MM.1S (cell line): Measurements from ENCODE around the gene CFAP46.

Experiments
- DNase-seq: peaks from one replicate; pipeline ENCODE4 v3.0.0-alpha.2; 2015
- H2AFZ ChIP-seq: fragments of 300-600 bp; sonication (generic); 2 replicates; pipeline ENCODE4 v1.6.0; 2016; ENCODE audit warnings: antibody characterized with exemption, low read length
- H3F3A ChIP-seq: fragments of 300-600 bp; sonication (generic); 2 replicates; pipeline ENCODE4 v1.6.1; 2016; ENCODE audit warnings: mild to moderate bottlenecking, antibody characterized with exemption, low read length, moderate library complexity, mixed read lengths; ENCODE audit not compliant: insufficient read depth
- H3K27ac ChIP-seq: fragments of 300-600 bp; sonication (generic); 2 replicates; pipeline ENCODE4 v1.5.1; 2016; ENCODE audit warnings: mild to moderate bottlenecking, low read length
- H3K27me3 ChIP-seq: fragments of 300-600 bp; sonication (generic); replicated peaks from 2 replicates; pipeline ENCODE4 v1.6.0; 2016; ENCODE audit warnings: low read length; ENCODE audit not compliant: insufficient read depth
- H3K36me3 ChIP-seq: fragments of 300-600 bp; sonication (generic); replicated peaks from 2 replicates; pipeline ENCODE4 v1.6.1; 2016; ENCODE audit warnings: mild to moderate bottlenecking, low read length, mixed read lengths; ENCODE audit not compliant: insufficient read depth
- H3K4me1 ChIP-seq: fragments of 300-600 bp; sonication (generic); 2 replicates; pipeline ENCODE4 v1.6.1; 2016; ENCODE audit warnings: low read length, mixed read lengths
- H3K4me2 ChIP-seq: fragments of 300-600 bp; sonication (generic); 2 replicates; pipeline ENCODE4 v1.6.0; 2016; ENCODE audit warnings: low read depth, low read length
- H3K4me3 ChIP-seq: fragments of 300-600 bp; sonication (generic); 2 replicates; pipeline ENCODE4 v1.5.1; 2016; ENCODE audit warnings: low read length, mixed read lengths
- H3K79me2 ChIP-seq: fragments of 300-600 bp; sonication (generic); 2 replicates; pipeline ENCODE4 v1.6.1; 2016; ENCODE audit warnings: mixed run types, low read length, mixed read lengths
- H3K9ac ChIP-seq: fragments of 300-600 bp; sonication (generic); 2 replicates; pipeline ENCODE4 v1.6.1; 2016; ENCODE audit warnings: low read length, mixed read lengths
- H3K9me2 ChIP-seq: fragments of 300-600 bp; sonication (generic); replicated peaks from 2 replicates; pipeline ENCODE4 v1.6.1; 2016; ENCODE audit warnings: mild to moderate bottlenecking, low read length, mixed read lengths; ENCODE audit not compliant: insufficient read depth
- H3K9me3 ChIP-seq: fragments of 300-600 bp; sonication (generic); replicated peaks from 2 replicates; pipeline ENCODE4 v1.6.1; 2016; ENCODE audit warnings: mild to moderate bottlenecking, low read length, mixed read lengths; ENCODE audit not compliant: insufficient read depth
- H4K20me1 ChIP-seq: fragments of 300-600 bp; sonication (generic); 2 replicates; pipeline ENCODE4 v1.6.1; 2016; ENCODE audit warnings: mild to moderate bottlenecking, low read length, moderate library complexity, mixed read lengths; ENCODE audit not compliant: insufficient read depth
- EZH2 ChIP-seq: fragments of 300-600 bp; sonication (generic); optimal IDR thresholded peaks from 2 replicates; pipeline ENCODE3; 2017; ENCODE audit warnings: low read depth, mild to moderate bottlenecking, antibody characterized with exemption, low read length, mixed read lengths
- EZH2phosphoT487 ChIP-seq: fragments of 300-600 bp; sonication (generic); IDR thresholded peaks from 2 replicates; pipeline ENCODE4 v1.6.1; 2018; ENCODE audit warnings: antibody characterized with exemption, low read length
- TF ChIP-seq, protein P1 (sequence below): fragments of 300-600 bp; sonication (generic); IDR thresholded peaks from 2 replicates; pipeline ENCODE4 v1.5.1; 2016; ENCODE audit warnings: antibody characterized with exemption, low read length, mixed read lengths

CFAP46 gene

DNA sequence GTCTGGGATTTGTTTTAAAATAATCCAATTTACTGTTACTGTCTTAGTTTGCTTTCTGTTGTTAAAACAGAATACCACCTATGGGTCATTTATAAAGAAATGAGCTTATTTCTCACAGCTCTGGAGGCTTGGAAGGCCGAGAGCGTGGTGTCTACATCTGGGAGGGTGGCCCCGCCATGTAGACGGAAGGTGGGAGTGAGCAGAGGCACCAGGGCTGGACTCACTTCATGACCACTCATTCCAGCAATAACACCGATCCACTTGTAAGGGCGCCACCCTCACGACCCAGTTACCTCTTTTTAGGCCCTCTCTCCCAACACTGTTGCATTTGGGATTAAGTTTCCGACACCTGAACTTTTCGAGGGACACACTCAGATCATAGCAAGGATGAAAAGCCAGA, 36.2 kb upstream of the CFAP46 start:
- Histone ChIP-seq H3K4me2 (no peak overlapping the region), H3K4me3 (no peak overlapping the region), H3K9me2 (no peaks in the 10 kb centered on the region), H3F3A (no peaks in the 10 kb centered on the region), H3K36me3 (no peaks in the 10 kb centered on the region), H3K27ac (no peak overlapping the region), H3K9ac (no peak overlapping the region), H3K4me1 (no peaks in the 10 kb centered on the region), H3K27me3 (peaks cover 66% of the 10 kb centered on the region), H3K79me2 (no peaks in the 10 kb centered on the region), H4K20me1 (no peaks in the 10 kb centered on the region), H2AFZ (no peak overlapping the region), H3K9me3 (no peaks in the 10 kb centered on the region)
- TF ChIP-seq EZH2phosphoT487 (no peak), EZH2 (no peak)
- TF ChIP-seq, protein P1, sequence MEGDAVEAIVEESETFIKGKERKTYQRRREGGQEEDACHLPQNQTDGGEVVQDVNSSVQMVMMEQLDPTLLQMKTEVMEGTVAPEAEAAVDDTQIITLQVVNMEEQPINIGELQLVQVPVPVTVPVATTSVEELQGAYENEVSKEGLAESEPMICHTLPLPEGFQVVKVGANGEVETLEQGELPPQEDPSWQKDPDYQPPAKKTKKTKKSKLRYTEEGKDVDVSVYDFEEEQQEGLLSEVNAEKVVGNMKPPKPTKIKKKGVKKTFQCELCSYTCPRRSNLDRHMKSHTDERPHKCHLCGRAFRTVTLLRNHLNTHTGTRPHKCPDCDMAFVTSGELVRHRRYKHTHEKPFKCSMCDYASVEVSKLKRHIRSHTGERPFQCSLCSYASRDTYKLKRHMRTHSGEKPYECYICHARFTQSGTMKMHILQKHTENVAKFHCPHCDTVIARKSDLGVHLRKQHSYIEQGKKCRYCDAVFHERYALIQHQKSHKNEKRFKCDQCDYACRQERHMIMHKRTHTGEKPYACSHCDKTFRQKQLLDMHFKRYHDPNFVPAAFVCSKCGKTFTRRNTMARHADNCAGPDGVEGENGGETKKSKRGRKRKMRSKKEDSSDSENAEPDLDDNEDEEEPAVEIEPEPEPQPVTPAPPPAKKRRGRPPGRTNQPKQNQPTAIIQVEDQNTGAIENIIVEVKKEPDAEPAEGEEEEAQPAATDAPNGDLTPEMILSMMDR = no peak
- DNase-seq = no peak

DNA sequence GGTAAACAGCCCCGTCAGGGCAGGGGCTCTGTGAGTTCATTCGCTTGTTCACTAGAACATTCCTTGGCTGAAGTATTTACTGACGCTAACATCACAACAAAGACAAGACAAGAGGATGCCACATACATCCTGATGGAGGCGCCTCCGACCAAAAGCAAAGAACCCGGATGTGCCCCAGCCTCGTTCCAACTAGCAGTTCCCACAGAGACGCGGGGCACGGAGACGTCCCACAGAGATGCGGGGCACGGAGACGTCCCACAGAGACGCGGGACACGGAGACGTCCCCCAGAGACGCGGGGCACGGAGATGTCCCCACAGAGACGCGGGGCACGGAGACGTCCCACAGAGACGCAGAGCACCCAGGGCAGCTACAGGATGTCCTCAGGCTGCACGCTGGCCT, 35.4 kb upstream of the CFAP46 start:
- Histone ChIP-seq H3K27ac (no peak overlapping the region), H2AFZ (no peak overlapping the region), H3K27me3 (peaks cover 63% of the 10 kb centered on the region), H3K79me2 (no peaks in the 10 kb centered on the region), H4K20me1 (no peaks in the 10 kb centered on the region), H3K9me3 (no peaks in the 10 kb centered on the region), H3F3A (no peaks in the 10 kb centered on the region), H3K9me2 (no peaks in the 10 kb centered on the region), H3K4me1 (no peaks in the 10 kb centered on the region), H3K36me3 (no peaks in the 10 kb centered on the region), H3K4me2 (no peak overlapping the region), H3K4me3 (no peak overlapping the region), H3K9ac (no peak overlapping the region)
- no peak for DNase-seq
- TF ChIP-seq, protein P1 = no peak
- TF ChIP-seq EZH2phosphoT487 = no peak
- TF ChIP-seq EZH2 = no peak

DNA sequence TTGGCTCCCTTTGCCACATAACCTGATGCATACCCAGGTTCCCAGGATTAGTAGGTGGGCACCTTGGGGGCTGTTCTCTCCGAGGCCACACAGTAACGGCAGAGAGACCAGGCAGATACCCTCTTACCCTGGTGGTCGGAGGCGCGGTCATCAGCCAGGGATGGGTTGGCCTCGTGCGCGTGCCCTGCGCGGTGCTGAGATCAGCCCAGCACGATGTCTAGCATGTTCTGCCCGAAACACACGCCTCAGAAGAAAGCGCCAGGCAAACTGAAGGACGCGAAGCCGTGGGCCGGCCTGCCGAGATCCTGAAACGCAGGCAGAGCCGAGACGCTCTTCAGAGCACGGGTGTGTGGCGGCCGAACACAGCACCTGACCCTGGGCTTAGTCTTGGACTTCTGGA, 34.7 kb upstream of the CFAP46 start:
- Histone ChIP-seq H4K20me1 (no peaks in the 10 kb centered on the region), H3K4me3 (no peak overlapping the region), H2AFZ (no peak overlapping the region), H3K9ac (no peak overlapping the region), H3K27ac (no peak overlapping the region), H3K79me2 (no peaks in the 10 kb centered on the region), H3K4me1 (no peaks in the 10 kb centered on the region), H3K9me2 (no peaks in the 10 kb centered on the region), H3K36me3 (no peaks in the 10 kb centered on the region), H3F3A (no peaks in the 10 kb centered on the region), H3K9me3 (no peaks in the 10 kb centered on the region), H3K4me2 (no peak overlapping the region), H3K27me3 (peaks cover 63% of the 10 kb centered on the region)
- TF ChIP-seq, protein P1 = no peak
- DNase-seq = no peak
